Left ventricle myocardium inferior (tissue), 1 donor: ENCODE data around the gene SORL1-AS1.

Source experiments
- DNase-seq: peaks from one replicate; pipeline ENCODE4 v3.0.0-alpha.2; 2020
- H3K27ac ChIP-seq: fragments of 200-600 bp; replicated peaks from 2 replicates; pipeline ENCODE4 v1.8.0; 2021
- H3K27me3 ChIP-seq: fragments of 200-600 bp; 2 replicates; pipeline ENCODE4 v1.8.0; 2021; ENCODE audit warnings: low read depth
- H3K36me3 ChIP-seq: fragments of 200-600 bp; 2 replicates; pipeline ENCODE4 v1.8.0; 2021
- H3K4me1 ChIP-seq: fragments of 200-600 bp; 2 replicates; pipeline ENCODE4 v1.8.0; 2021
- H3K4me3 ChIP-seq: fragments of 200-600 bp; 2 replicates; pipeline ENCODE4 v1.8.0; 2021; ENCODE audit warnings: mild to moderate bottlenecking, moderate library complexity
- H3K9me3 ChIP-seq: fragments of 200-600 bp; replicated peaks from 2 replicates; pipeline ENCODE4 v1.8.0; 2021
- CTCF ChIP-seq: fragments of 200-600 bp; IDR thresholded peaks from 2 replicates; pipeline ENCODE4 v1.8.0; 2021; ENCODE audit warnings: antibody characterized with exemption, mild to moderate bottlenecking, borderline replicate concordance
- intact Hi-C: fragments of 100-400 bp; cut with micrococcal nuclease; formaldehyde crosslinking; loops from one replicate; pipeline ENCODE4 v1.11.0; 2022
- donor health status: DM: no; HTN: yes; CAD: no; lungs with severe emphysema.

SORL1-AS1 gene

GRCh38 chr11:121450401-121450800, 2.4 kb downstream of the SORL1-AS1 start:
- Histone ChIP-seq H3K27ac (no peak overlapping the region), H3K4me1 (peaks cover 14% of the 10 kb centered on the region), H3K4me3 (no peak overlapping the region), H3K36me3 (no peaks in the 10 kb centered on the region), H3K9me3 (no peaks in the 10 kb centered on the region), H3K27me3 (peaks cover 44% of the 10 kb centered on the region)
- intact Hi-C loops = no loop called here
- TF ChIP-seq CTCF = no peak
- no peak for DNase-seq

- H3K9me3 ChIP-seq = no peaks in the 10 kb centered on the region
- H3K36me3 ChIP-seq = no peaks in the 10 kb centered on the region
- intact Hi-C loops = no loop called here
- no peak overlapping the region for H3K4me3 ChIP-seq
- TF ChIP-seq CTCF = no peak
- H3K27me3 ChIP-seq = peaks cover 44% of the 10 kb centered on the region
- H3K27ac ChIP-seq = no peak overlapping the region
- no peak for DNase-seq
- peaks cover 14% of the 10 kb centered on the region for H3K4me1 ChIP-seq
These were observed 3.1 kb downstream of the SORL1-AS1 start for GRCh38 chr11:121449626-121450025.

DNA sequence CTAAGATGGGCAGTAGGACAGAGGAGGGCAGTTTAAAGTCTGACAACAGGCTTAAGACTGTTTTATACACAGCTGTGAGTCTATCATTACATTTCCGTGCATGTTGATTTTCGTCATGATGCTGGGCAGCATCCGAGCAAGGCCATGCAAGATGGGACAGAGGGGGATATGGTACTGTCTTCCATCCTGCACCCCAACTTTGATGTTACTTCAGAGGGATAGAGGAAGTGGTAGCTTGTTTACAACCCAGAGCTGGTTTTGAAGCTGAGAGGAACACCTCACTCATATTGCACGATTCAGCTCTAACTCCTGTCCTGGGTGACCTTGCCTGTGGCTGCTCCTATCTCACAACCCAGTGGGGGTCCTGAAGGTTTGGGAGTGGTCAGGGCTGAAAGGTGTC, 3.6 kb downstream of the SORL1-AS1 start:
- no peaks in the 10 kb centered on the region for H3K36me3 ChIP-seq
- peaks cover 42% of the 10 kb centered on the region for H3K27me3 ChIP-seq
- no peak for DNase-seq
- H3K4me3 ChIP-seq = no peak overlapping the region
- intact Hi-C loops = no loop called here
- H3K9me3 ChIP-seq = no peaks in the 10 kb centered on the region
- H3K27ac ChIP-seq = no peak overlapping the region
- H3K4me1 ChIP-seq = peaks cover 14% of the 10 kb centered on the region
- no peak for TF ChIP-seq CTCF

DNA sequence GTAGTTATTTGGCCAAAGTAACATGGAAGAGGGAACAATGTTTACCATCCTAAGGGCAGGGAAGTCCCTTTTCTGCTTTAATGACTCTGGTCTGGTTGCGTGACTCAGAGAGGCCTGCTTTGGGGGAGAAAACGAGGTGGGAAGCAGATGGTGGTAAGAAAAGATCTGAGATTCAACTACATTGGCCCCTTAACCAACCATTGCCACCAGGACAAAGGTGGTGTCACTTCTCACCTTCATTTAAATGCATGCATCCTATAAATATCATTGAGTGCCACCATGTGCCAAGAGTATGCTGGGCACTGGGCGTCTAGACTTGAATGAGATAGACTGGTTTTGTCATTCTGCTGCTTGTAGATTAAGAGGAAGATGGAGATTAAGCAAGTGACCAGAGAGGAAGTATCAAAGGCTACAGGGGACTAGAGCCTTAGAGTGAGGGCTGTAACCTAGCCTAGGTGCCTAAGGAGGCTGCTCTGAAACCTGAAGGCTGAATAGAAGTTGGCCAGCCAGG, 4.3 kb downstream of the SORL1-AS1 start:
- Histone ChIP-seq H3K9me3 (no peaks in the 10 kb centered on the region), H3K36me3 (no peaks in the 10 kb centered on the region), H3K4me1 (peaks cover 14% of the 10 kb centered on the region), H3K27me3 (peaks cover 36% of the 10 kb centered on the region), H3K27ac (no peak overlapping the region), H3K4me3 (no peak overlapping the region)
- intact Hi-C loops = no loop called here
- TF ChIP-seq CTCF = no peak
- no peak for DNase-seq

GRCh38 chr11:121448011-121448410, 4.8 kb downstream of the SORL1-AS1 start:
- DNase-seq = no peak
- H3K27ac ChIP-seq = no peak overlapping the region
- no peak for TF ChIP-seq CTCF
- H3K4me3 ChIP-seq = no peak overlapping the region
- intact Hi-C loops = no loop called here
- H3K27me3 ChIP-seq = peaks cover 31% of the 10 kb centered on the region
- H3K36me3 ChIP-seq = no peaks in the 10 kb centered on the region
- H3K9me3 ChIP-seq = no peaks in the 10 kb centered on the region
- peaks cover 14% of the 10 kb centered on the region for H3K4me1 ChIP-seq

- DNase-seq = no peak
- Histone ChIP-seq H3K4me3 (no peak overlapping the region), H3K27ac (no peak overlapping the region), H3K27me3 (peaks cover 24% of the 10 kb centered on the region), H3K9me3 (no peaks in the 10 kb centered on the region), H3K36me3 (no peaks in the 10 kb centered on the region), H3K4me1 (peaks cover 6% of the 10 kb centered on the region)
- no peak for TF ChIP-seq CTCF
- intact Hi-C loops = no loop called here
These were observed 6.0 kb downstream of the SORL1-AS1 start for GRCh38 chr11:121446752-121447156.
